ENCODE results near the gene NTPCR. TPM values are rescaled to one million over a fixed set of nuclear protein-coding genes. Genes with fewer than 3 reads are reported as not detected.
A peak's percentile ranks its signal among the peaks of the same experiment; 100 is the strongest.

NTPCR gene
- total RNA-seq, 2 experiments from 2014 or later: 30.4 to 35.0 TPM

GRCh38 chr1:233015965-233016364 is 65.6 kb downstream of the NTPCR start:
- POLR2A ChIA-PET: no interaction called here
- H3K27me3 Mint-ChIP-seq: no peaks in the 10 kb centered on the region
- intact Hi-C loops (cut with micrococcal nuclease): no loop called here
- H3K36me3 Mint-ChIP-seq (ENCODE audit: low read depth): peaks cover 24% of the 10 kb centered on the region
- H3K4me3 Mint-ChIP-seq: no peak overlapping the region
- no peak overlapping the region for H3K27ac Mint-ChIP-seq
- peak; percentile 13 for DNase-seq
- H3K4me1 Mint-ChIP-seq (ENCODE audit: low read depth): peaks cover 4% of the 10 kb centered on the region
- ATAC-seq: peak; percentile 17
- no peaks in the 10 kb centered on the region for H3K9me3 Mint-ChIP-seq
- no peak for TF ChIP-seq CTCF (IDR thresholded peaks at IDR 0.05)
- CTCF ChIA-PET: no interaction called here

GRCh38 chr1:233016798-233017197 is 66.4 kb downstream of the NTPCR start:
- no peak for DNase-seq
- Mint-ChIP-seq H3K27ac (no peak overlapping the region), H3K4me3 (no peak overlapping the region), H3K4me1 (ENCODE audit: low read depth) (peaks cover 4% of the 10 kb centered on the region), H3K9me3 (no peaks in the 10 kb centered on the region), H3K36me3 (ENCODE audit: low read depth) (peaks cover 24% of the 10 kb centered on the region), H3K27me3 (no peaks in the 10 kb centered on the region)
- no peak for ATAC-seq
- POLR2A ChIA-PET: no interaction called here
- CTCF ChIA-PET: no interaction called here
- intact Hi-C loops (cut with micrococcal nuclease): no loop called here
- no peak for TF ChIP-seq CTCF (IDR thresholded peaks at IDR 0.05)

GRCh38 chr1:233019083-233019482 is 68.7 kb downstream of the NTPCR start:
- intact Hi-C loops (cut with micrococcal nuclease): no loop called here
- ATAC-seq (no peak), DNase-seq (no peak)
- POLR2A ChIA-PET: no interaction called here
- Mint-ChIP-seq H3K4me3 (no peak overlapping the region), H3K27me3 (no peaks in the 10 kb centered on the region), H3K4me1 (ENCODE audit: low read depth) (peaks cover 4% of the 10 kb centered on the region), H3K36me3 (ENCODE audit: low read depth) (peaks cover 10% of the 10 kb centered on the region), H3K27ac (no peak overlapping the region), H3K9me3 (no peaks in the 10 kb centered on the region)
- CTCF ChIA-PET: no interaction called here
- TF ChIP-seq CTCF (IDR thresholded peaks at IDR 0.05): no peak

GRCh38 chr1:233019778-233020325 is 69.4 kb downstream of the NTPCR start:
- Mint-ChIP-seq H3K27ac (no peak overlapping the region), H3K4me1 (ENCODE audit: low read depth) (peaks cover 4% of the 10 kb centered on the region), H3K27me3 (no peaks in the 10 kb centered on the region), H3K9me3 (no peaks in the 10 kb centered on the region), H3K4me3 (no peak overlapping the region), H3K36me3 (ENCODE audit: low read depth) (peaks cover 3% of the 10 kb centered on the region)
- POLR2A ChIA-PET: no interaction called here
- no peak for DNase-seq
- no peak for TF ChIP-seq CTCF (IDR thresholded peaks at IDR 0.05)
- CTCF ChIA-PET: interaction anchor here (0.7 kb wide), 1 partner anchor 99 kb away, joined by 3 read pairs; no protein-coding TSS in a partner anchor
- intact Hi-C loops (cut with micrococcal nuclease): no loop called here
- no peak for ATAC-seq

- H3K27me3 Mint-ChIP-seq: no peaks in the 10 kb centered on the region
- POLR2A ChIA-PET: no interaction called here
- peaks cover 4% of the 10 kb centered on the region for H3K4me1 Mint-ChIP-seq (ENCODE audit: low read depth)
- H3K9me3 Mint-ChIP-seq: no peaks in the 10 kb centered on the region
- CTCF ChIA-PET: interaction anchor here (0.7 kb wide), 1 partner anchor 100 kb away, joined by 3 read pairs; no protein-coding TSS in a partner anchor
- ATAC-seq: no peak
- TF ChIP-seq CTCF (IDR thresholded peaks at IDR 0.05): no peak
- intact Hi-C loops (cut with micrococcal nuclease): no loop called here
- DNase-seq: no peak
- peaks cover 2% of the 10 kb centered on the region for H3K36me3 Mint-ChIP-seq (ENCODE audit: low read depth)
- H3K4me3 Mint-ChIP-seq: no peak overlapping the region
- no peak overlapping the region for H3K27ac Mint-ChIP-seq
Observed at GRCh38 chr1:233020426-233020825, 70.0 kb downstream of the NTPCR start.
